HG03460 (cell line): ENCODE results near the gene RTKN.
A peak's percentile ranks its signal among the peaks of the same experiment; 100 is the strongest.
"Not testable (repeated sequence)": the region's sequence is repeated elsewhere in the genome, so short reads cannot be mapped to it uniquely, and the experiment has no call there.

Experiments used
- ATAC-seq: cut with Tn5 transposase; IDR thresholded peaks from one replicate; pipeline ENCODE4 v1.9.1; 2021; ENCODE audit not compliant: unreplicated experiment

RTKN gene

GRCh38 chr2:74439373-74439772, 2.4 kb downstream of the RTKN start:
- no peak for ATAC-seq

- no peak for ATAC-seq
Observed at GRCh38 chr2:74438248-74438647, 3.5 kb downstream of the RTKN start.

- ATAC-seq: no peak
Observed at GRCh38 chr2:74436848-74437695, 4.7 kb downstream of the RTKN start.

GRCh38 chr2:74436111-74436805, 5.5 kb downstream of the RTKN start:
- no peak for ATAC-seq

- no peak for ATAC-seq
Observed at GRCh38 chr2:74430502-74430901, 11.2 kb downstream of the RTKN start.

- no peak for ATAC-seq
Observed at GRCh38 chr2:74429487-74430451, 12.0 kb downstream of the RTKN start.

GRCh38 chr2:74428675-74429074, 13.1 kb downstream of the RTKN start:
- ATAC-seq: no peak

- no peak for ATAC-seq
Observed at GRCh38 chr2:74427551-74427950, 14.2 kb downstream of the RTKN start.

GRCh38 chr2:74426181-74426758, 15.5 kb downstream of the RTKN start:
- ATAC-seq: no peak

GRCh38 chr2:74425523-74425922, 16.2 kb downstream of the RTKN start:
- ATAC-seq: no peak

GRCh38 chr2:74424995-74425406, 16.7 kb downstream of the RTKN start:
- no peak for ATAC-seq

GRCh38 chr2:74424139-74424992, 17.4 kb downstream of the RTKN start:
- no peak for ATAC-seq

GRCh38 chr2:74423231-74424095, 18.3 kb downstream of the RTKN start:
- no peak for ATAC-seq

GRCh38 chr2:74421221-74421870, 20.4 kb downstream of the RTKN start, which contains the start of the genes C2orf81 and WDR54:
TSS of gene C2orf81 (minus strand) at chr2:74421619. CDS start at chr2:74421560, 59 bp downstream.
TSS of gene WDR54 (plus strand) at chr2:74421730. CDS start at chr2:74422154, 424 bp downstream.
- peak; percentile 88 for ATAC-seq

- ATAC-seq: not testable (repeated sequence)
Observed at GRCh38 chr2:74420443-74421103, 21.2 kb downstream of the RTKN start.

GRCh38 chr2:74420006-74420405, 21.7 kb downstream of the RTKN start:
- no peak for ATAC-seq

- no peak for ATAC-seq
Observed at GRCh38 chr2:74419345-74419744, 22.4 kb downstream of the RTKN start.

GRCh38 chr2:74418312-74418711, 23.4 kb downstream of the RTKN start:
- ATAC-seq: no peak
